Measurements from ENCODE around the gene AP2A2. TPM values are rescaled to one million over a fixed set of nuclear protein-coding genes. Genes with fewer than 3 reads are reported as not detected.

Gene AP2A2
- total RNA-seq, 1 donor from 2014 or later: 53.8 TPM

DNA sequence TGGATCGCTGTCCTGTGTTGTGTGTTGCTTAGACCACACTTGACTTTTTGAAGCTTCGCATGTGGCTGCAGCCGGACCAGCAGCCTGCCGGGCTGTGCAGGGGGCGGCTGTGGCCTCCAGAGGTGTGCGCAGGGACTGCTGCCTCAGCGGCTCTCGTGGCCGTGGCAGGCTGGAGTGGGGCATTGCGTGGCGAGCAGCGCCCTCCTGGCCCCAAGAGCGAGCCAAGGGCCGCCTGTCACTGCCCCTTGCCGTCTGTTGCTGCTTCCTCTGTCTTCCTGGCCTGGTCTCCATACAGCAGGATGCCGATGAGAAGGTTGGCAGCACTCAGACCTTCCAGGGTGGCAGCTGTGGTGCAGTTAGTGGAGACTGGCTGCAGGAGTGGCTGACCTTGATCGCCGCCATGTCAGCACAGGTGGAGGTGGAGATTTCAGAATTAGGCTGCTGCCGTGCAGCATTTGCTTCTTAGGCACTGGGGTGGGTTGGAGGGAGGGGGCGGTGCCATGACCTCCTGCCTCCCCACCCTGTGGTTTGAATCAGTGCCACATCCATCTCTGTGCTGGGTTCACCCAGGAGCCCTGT is 76.8 kb downstream of the AP2A2 start:
- no peak for DNase-seq
- Mint-ChIP-seq H3K36me3 (ENCODE audit: low read depth) (peaks cover 7% of the 10 kb centered on the region), H3K9me3 (no peaks in the 10 kb centered on the region), H3K4me3 (no peak overlapping the region), H3K27ac (no peak overlapping the region), H3K27me3 (no peaks in the 10 kb centered on the region), H3K4me1 (no peaks in the 10 kb centered on the region)
- intact Hi-C loops (cut with micrococcal nuclease): no loop called here

DNA sequence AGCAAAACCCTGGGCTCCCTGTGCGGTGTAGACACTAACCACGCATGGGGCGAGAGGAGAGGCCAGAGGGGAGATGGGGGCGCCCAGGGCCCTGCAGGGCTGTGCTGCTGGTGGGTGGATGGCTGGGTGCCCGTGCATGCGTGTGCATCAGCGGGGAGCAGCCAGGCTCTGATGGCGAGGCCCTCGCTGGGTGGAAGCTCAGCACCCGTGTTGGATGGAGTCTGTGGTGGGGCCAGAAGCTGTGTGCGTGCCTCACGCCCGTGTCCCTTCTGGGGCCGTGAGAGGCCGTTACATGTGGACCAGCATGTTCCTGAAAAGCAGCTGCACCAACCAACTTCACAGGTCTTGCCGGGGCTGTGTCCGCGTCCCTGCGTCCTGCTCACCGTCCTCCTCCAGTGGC is 77.5 kb downstream of the AP2A2 start:
- Mint-ChIP-seq H3K4me3 (no peak overlapping the region), H3K4me1 (no peaks in the 10 kb centered on the region), H3K27me3 (no peaks in the 10 kb centered on the region), H3K9me3 (no peaks in the 10 kb centered on the region), H3K27ac (no peak overlapping the region), H3K36me3 (ENCODE audit: low read depth) (peaks cover 7% of the 10 kb centered on the region)
- DNase-seq: no peak
- intact Hi-C loops (cut with micrococcal nuclease): no loop called here

DNA sequence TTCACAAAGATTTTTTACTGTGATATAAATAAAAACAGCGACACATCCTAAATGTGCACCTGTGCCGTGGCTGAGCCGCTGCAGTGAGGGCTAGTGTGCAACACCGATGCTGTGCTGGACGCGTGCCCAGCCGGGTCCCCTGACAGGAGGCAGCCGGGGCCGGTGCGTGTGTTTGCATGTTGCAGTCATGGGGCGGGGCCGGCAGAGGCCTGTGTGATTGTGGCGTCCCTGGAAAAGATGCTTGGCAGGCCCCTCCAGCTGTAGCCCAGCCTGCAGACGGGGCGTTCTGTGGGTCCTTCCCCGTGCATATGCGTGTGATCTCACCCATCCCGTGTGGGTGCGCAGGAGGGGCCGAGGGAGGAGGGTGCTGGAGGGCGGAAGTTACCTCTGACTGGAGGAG is 80.3 kb downstream of the AP2A2 start:
- Mint-ChIP-seq H3K36me3 (ENCODE audit: low read depth) (peaks cover 16% of the 10 kb centered on the region), H3K27me3 (no peaks in the 10 kb centered on the region), H3K4me3 (no peak overlapping the region), H3K4me1 (no peaks in the 10 kb centered on the region), H3K9me3 (no peaks in the 10 kb centered on the region), H3K27ac (no peak overlapping the region)
- intact Hi-C loops (cut with micrococcal nuclease): no loop called here
- DNase-seq: no peak

DNA sequence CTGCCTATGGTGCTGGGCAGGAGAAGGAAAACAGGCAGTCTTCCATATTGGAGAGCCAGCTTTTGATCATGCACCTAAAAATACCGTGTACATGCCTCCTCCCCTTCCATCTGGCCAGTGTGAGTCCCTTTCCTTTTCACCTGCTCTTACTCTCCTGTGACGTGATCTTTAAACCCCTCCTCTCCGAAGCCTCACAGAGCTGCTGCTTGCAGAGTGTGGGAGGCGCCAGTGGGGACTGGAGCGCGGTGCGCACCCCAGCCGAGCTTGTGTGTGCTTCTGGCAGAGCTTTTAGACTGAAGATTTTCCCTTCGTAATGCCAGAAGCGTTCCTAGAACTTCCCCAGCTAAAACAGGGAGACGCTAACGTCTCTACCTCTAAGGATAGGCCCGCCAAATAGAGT is 81.1 kb downstream of the AP2A2 start:
- H3K9me3 Mint-ChIP-seq: no peaks in the 10 kb centered on the region
- H3K36me3 Mint-ChIP-seq (ENCODE audit: low read depth): peaks cover 14% of the 10 kb centered on the region
- H3K27me3 Mint-ChIP-seq: no peaks in the 10 kb centered on the region
- no peak overlapping the region for H3K27ac Mint-ChIP-seq
- no peak overlapping the region for H3K4me3 Mint-ChIP-seq
- DNase-seq: no peak
- intact Hi-C loops (cut with micrococcal nuclease): no loop called here
- H3K4me1 Mint-ChIP-seq: no peaks in the 10 kb centered on the region

DNA sequence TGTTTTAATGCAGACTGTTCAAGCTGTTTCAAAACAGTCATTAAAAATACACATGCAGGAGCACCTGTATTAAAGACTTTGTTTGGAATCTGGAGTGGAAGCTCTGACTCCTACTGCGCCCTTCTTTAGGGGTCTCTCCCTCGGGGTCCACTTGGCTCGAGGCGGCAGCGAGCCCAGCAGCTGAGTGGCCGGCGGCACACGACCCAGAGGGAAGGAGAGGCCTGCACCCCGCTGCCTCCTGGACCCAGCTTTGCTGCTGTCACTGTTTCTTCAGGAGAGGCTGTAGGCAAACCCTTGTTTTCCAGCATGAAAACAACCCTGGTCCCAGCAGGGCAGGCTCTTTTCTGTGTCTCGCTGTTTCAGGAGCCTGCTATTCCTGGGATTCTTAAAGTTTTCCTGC is 81.6 kb downstream of the AP2A2 start:
- Mint-ChIP-seq H3K27me3 (no peaks in the 10 kb centered on the region), H3K27ac (no peak overlapping the region), H3K9me3 (no peaks in the 10 kb centered on the region), H3K4me3 (no peak overlapping the region), H3K36me3 (ENCODE audit: low read depth) (peaks cover 13% of the 10 kb centered on the region), H3K4me1 (no peaks in the 10 kb centered on the region)
- intact Hi-C loops (cut with micrococcal nuclease): no loop called here
- DNase-seq: no peak

DNA sequence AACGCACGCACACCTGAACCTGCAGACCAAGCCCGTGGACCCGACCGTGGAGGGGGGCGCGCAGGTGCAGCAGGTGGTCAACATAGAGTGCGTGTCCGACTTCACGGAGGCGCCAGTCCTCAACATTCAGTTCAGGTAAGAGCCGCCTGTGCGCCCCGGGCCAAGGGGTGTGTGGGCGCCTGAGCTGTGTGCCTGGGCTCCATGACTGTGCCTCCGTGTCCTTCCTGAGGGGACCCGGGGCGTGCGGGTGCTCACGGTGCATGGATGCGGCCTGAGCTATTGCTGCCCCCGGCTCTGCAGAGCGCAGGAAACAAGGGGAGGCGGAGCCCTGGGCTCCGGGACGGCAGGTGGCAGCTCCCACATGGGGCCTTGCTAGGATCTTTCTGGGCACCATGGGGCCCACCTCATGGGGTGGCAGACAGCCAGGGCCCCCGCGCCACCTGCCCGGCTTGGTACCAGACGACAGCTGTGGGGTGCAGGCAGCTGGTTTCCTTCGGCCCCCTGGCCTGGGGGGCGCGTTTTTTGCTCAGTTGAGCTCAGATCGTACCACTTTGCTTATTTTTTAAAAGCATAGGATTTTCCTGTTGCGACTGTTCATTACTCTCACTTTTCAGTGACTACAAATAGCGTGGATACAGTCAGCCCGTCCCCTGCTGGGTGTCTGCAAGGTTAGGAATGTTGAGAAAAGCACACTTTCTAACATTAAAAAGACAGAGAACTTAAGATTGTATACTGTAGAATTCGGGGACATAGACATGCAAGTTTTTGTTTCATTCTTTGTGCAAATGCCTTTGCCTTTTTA is 82.5 kb downstream of the AP2A2 start:
- intact Hi-C loops (cut with micrococcal nuclease): no loop called here
- no peaks in the 10 kb centered on the region for H3K4me1 Mint-ChIP-seq
- no peaks in the 10 kb centered on the region for H3K27me3 Mint-ChIP-seq
- DNase-seq: no peak
- no peak overlapping the region for H3K4me3 Mint-ChIP-seq
- H3K36me3 Mint-ChIP-seq (ENCODE audit: low read depth): peaks cover 13% of the 10 kb centered on the region
- no peak overlapping the region for H3K27ac Mint-ChIP-seq
- no peaks in the 10 kb centered on the region for H3K9me3 Mint-ChIP-seq

DNA sequence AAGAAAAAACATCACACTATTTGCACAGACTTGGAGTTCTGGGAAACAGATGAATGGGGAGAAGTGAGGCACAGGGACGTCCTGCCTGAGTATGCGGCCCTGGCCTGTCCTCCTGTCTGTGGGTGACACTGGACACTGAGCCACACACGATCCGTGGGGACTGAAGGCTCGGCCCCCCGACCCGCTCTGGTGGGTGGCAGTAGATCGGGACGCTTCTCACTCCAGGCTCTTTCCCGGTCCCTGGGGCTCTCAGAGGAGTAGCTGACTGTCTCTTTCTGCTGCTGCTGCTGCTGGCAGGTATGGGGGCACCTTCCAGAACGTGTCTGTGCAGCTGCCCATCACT is 83.1 kb downstream of the AP2A2 start:
- no peak for DNase-seq
- intact Hi-C loops (cut with micrococcal nuclease): no loop called here
- Mint-ChIP-seq H3K36me3 (ENCODE audit: low read depth) (peaks cover 11% of the 10 kb centered on the region), H3K27me3 (no peaks in the 10 kb centered on the region), H3K9me3 (no peaks in the 10 kb centered on the region), H3K4me1 (no peaks in the 10 kb centered on the region), H3K27ac (no peak overlapping the region), H3K4me3 (no peak overlapping the region)

DNA sequence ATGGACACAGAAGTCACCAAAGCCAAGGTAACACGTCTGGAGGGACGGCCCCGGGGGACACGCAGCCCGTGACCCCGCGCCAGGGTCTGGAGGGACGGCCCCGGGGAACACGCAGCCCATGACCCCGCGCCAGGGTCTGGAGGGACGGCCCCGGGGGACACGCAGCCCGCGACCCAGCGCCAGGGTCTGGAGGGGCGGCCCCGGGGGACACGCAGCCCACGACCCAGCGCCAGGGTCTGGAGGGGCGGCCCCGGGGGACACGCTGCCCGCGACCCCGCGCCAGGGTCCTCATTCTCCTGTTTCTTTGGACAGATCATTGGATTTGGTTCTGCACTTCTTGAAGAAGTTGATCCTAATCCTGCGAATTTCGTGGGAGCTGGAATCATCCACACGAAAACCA is 83.7 kb downstream of the AP2A2 start:
- H3K27ac Mint-ChIP-seq: no peak overlapping the region
- H3K4me3 Mint-ChIP-seq: no peak overlapping the region
- peaks cover 11% of the 10 kb centered on the region for H3K36me3 Mint-ChIP-seq (ENCODE audit: low read depth)
- intact Hi-C loops (cut with micrococcal nuclease): no loop called here
- no peaks in the 10 kb centered on the region for H3K27me3 Mint-ChIP-seq
- no peaks in the 10 kb centered on the region for H3K9me3 Mint-ChIP-seq
- no peaks in the 10 kb centered on the region for H3K4me1 Mint-ChIP-seq
- DNase-seq: no peak

DNA sequence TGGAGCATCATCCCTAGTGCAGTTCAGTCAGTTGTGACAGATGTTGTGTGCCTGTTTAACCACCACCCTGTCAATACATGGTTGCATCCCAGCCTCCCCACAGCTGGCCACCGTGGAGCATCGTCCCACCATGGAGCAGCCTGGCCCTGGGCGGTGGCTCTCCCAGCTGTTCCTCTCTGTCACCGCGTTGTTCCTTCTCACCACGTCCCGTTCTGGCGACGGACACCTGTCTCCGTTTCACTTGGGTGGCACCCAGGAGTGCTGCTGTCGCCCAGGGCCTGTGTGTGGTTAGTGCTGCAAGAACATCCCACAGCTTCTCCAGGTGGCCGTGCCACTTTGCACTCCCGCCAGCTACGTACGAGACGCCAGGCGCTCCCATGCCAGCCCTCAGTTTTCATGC is 84.3 kb downstream of the AP2A2 start:
- H3K27ac Mint-ChIP-seq: no peak overlapping the region
- H3K9me3 Mint-ChIP-seq: no peaks in the 10 kb centered on the region
- DNase-seq: no peak
- H3K4me1 Mint-ChIP-seq: no peaks in the 10 kb centered on the region
- H3K36me3 Mint-ChIP-seq (ENCODE audit: low read depth): peaks cover 11% of the 10 kb centered on the region
- no peaks in the 10 kb centered on the region for H3K27me3 Mint-ChIP-seq
- intact Hi-C loops (cut with micrococcal nuclease): no loop called here
- no peak overlapping the region for H3K4me3 Mint-ChIP-seq

DNA sequence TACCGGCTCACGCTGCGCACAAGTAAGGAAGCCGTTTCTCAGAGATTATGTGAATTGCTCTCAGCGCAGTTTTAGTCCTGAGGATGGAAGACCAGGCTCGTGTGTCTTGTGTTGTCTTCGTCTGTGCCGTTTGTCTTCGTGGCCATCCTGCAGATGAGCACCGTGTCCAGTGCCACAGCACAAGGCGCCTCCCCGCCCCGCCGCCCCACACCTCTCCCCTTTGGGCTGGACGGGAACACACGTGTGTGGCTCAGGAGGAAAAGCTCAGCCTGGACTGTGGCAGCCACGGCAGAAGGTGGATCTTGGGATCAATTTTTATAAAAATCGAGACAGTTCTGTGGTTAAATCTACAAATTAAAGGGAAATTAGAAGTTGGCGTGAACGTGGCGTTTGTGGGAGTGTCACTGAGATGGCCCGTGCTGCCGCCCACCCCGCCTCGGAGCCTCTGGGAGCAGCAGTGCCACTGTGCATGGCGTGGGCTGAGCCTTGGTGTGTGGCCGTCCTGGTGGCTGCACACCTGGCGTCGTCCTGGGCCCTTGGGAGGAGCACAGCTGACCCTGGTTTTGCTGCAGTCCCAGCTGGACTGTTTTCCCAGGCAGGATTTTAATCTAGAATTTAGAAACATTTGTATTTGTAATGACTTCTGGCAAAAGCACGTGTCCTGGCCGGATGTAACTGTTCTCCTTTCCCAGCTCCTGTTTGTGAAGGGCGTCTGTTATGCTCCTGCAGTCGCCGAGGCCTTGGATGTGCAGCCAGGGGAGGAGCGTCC is 85.1 kb downstream of the AP2A2 start:
- H3K4me1 Mint-ChIP-seq: no peaks in the 10 kb centered on the region
- no peaks in the 10 kb centered on the region for H3K27me3 Mint-ChIP-seq
- H3K4me3 Mint-ChIP-seq: no peak overlapping the region
- H3K36me3 Mint-ChIP-seq (ENCODE audit: low read depth): peaks cover 11% of the 10 kb centered on the region
- DNase-seq: no peak
- intact Hi-C loops (cut with micrococcal nuclease): no loop called here
- no peak overlapping the region for H3K27ac Mint-ChIP-seq
- H3K9me3 Mint-ChIP-seq: no peaks in the 10 kb centered on the region

DNA sequence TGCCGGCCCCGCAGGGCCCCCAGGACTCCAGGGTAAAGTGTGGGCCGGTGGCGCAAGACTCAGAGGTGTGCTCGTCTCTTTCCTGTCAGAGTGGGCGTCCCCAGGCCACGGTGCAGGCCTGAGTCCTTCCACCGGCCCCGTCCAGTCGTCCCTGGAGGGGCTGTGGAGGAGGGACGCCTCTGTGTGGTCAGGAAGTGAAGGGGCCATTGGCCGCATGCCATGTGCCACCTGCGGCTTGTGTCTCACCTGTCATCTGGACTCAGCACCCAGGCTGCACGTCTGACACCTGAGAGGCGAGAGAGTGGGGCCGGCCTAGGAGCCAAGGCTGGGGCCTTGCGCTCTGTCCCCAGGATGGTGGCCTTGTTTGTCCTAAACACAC is 85.6 kb downstream of the AP2A2 start:
- DNase-seq: no peak
- no peak overlapping the region for H3K27ac Mint-ChIP-seq
- intact Hi-C loops (cut with micrococcal nuclease): no loop called here
- H3K9me3 Mint-ChIP-seq: peaks cover under 1% of the 10 kb centered on the region
- H3K36me3 Mint-ChIP-seq (ENCODE audit: low read depth): peaks cover 11% of the 10 kb centered on the region
- H3K4me1 Mint-ChIP-seq: no peaks in the 10 kb centered on the region
- H3K27me3 Mint-ChIP-seq: no peaks in the 10 kb centered on the region
- no peak overlapping the region for H3K4me3 Mint-ChIP-seq

DNA sequence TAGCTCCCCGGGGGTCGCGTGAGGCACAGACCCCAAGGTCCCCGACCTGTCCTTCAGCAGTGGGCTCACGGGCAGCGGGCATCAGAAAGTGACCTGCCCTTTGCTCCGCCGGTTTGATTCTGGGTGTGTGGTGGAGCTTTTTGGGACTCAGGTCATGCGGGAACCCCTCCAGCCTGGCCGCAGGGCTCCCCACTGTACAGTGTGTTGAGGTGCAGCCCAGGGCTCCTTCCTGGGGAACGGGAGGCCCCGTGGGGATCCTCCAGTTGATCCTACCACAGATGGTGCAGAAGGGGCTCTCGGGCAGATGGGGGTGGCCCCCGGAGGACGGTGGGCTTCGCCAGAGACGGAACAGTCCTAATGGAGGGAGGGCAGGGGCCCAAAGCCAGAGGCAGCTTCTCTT is 86.6 kb downstream of the AP2A2 start:
- Mint-ChIP-seq H3K36me3 (ENCODE audit: low read depth) (peaks cover 16% of the 10 kb centered on the region), H3K4me3 (no peak overlapping the region), H3K27ac (no peak overlapping the region), H3K27me3 (no peaks in the 10 kb centered on the region), H3K9me3 (peaks cover 10% of the 10 kb centered on the region), H3K4me1 (peaks cover 8% of the 10 kb centered on the region)
- intact Hi-C loops (cut with micrococcal nuclease): no loop called here
- DNase-seq: no peak

DNA sequence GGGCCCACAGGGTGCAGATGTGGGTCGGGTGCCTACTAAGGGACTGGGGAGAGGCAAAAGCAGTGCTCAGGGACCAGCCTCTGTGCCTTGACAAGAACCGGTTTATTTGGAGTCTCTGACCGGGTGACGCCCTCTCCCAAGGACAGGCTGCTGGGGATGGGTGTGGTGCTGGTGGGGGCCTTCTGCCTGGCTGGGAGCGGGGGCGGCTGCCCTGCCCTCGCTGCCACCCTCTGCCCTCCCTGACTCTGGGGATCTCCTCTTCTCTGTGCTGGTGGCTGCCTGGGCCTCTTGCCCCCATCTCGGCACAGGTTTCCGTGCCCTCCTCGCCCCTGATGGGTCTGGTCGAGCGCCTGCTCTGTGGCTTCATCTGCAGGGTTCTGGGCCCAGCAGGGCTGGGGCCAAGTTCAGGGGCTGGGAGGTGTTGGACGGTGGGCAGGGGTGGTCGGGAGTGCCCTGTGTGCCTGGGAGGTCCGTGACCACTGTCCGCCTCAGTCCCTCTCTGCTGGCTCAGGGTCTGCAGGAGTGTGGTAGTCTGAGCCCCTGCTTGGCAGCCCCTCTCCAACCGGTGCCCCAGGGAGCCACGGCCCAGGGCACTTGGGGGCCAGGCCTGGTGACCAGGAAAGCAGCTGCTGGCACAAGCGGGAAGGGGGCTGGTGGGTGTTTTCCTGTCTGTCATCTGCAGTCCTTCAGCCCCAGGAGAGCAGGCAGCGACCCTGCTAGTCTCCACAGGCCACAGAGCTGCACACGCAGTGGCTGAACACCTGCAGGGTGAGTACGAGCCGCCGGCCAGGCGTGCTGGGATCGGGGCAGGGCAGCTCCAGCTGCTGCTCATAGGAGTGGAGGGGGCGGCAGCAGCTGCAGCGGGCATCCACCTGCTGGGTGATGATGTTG is 87.3 kb downstream of the AP2A2 start:
- intact Hi-C loops (cut with micrococcal nuclease): no loop called here

DNA sequence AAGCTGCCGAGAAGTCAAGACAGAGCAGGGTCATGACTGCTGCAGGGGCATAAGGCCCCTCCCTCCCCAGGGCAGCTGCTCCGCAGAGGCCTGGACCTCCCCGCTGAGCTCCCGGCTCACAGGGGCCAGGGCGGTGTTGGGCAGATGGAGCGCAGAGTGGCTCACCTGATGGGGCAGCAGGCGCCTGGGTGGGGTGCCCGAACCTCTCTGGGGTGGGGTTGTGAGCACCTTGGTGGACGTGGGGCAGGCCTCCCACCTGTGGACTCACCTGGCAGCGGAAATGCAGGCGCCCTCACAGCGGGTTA is 87.9 kb downstream of the AP2A2 start:
- H3K27me3 Mint-ChIP-seq: no peaks in the 10 kb centered on the region
- no peak for DNase-seq
- intact Hi-C loops (cut with micrococcal nuclease): no loop called here
- no peak overlapping the region for H3K4me3 Mint-ChIP-seq
- peaks cover 20% of the 10 kb centered on the region for H3K9me3 Mint-ChIP-seq
- no peak overlapping the region for H3K27ac Mint-ChIP-seq
- H3K4me1 Mint-ChIP-seq: peaks cover 19% of the 10 kb centered on the region
- peaks cover 19% of the 10 kb centered on the region for H3K36me3 Mint-ChIP-seq (ENCODE audit: low read depth)

More for the DNA sequence above, 87.3 kb downstream of the AP2A2 start:
- Mint-ChIP-seq H3K36me3 (ENCODE audit: low read depth) (peaks cover 19% of the 10 kb centered on the region), H3K27ac (no peak overlapping the region), H3K27me3 (no peaks in the 10 kb centered on the region), H3K9me3 (peaks cover 17% of the 10 kb centered on the region), H3K4me1 (peaks cover 15% of the 10 kb centered on the region), H3K4me3 (no peak overlapping the region)
- no peak for DNase-seq

All from activated CD4-positive, alpha-beta T cell treated with anti-CD3 and anti-CD28 coated beads, Interleukin-2, amount 10 ng/mL, durations not matched to agents 24 days and 14 days (primary cell).